GM18505 (cell line): Measurements from ENCODE around the gene NASP.

ENCODE experiments used
- ATAC-seq: cut with Tn5 transposase; IDR thresholded peaks from one replicate; pipeline ENCODE4 v1.9.1; 2021; ENCODE audit not compliant: unreplicated experiment
- POLR2A ChIP-seq: IDR thresholded peaks from 4 replicates; pipeline ENCODE4 v1.6.1; 2011; ENCODE audit warnings: borderline replicate concordance; ENCODE audit not compliant: insufficient read depth, insufficient read length; ENCODE audit errors: extremely low read depth

The NASP gene

DNA sequence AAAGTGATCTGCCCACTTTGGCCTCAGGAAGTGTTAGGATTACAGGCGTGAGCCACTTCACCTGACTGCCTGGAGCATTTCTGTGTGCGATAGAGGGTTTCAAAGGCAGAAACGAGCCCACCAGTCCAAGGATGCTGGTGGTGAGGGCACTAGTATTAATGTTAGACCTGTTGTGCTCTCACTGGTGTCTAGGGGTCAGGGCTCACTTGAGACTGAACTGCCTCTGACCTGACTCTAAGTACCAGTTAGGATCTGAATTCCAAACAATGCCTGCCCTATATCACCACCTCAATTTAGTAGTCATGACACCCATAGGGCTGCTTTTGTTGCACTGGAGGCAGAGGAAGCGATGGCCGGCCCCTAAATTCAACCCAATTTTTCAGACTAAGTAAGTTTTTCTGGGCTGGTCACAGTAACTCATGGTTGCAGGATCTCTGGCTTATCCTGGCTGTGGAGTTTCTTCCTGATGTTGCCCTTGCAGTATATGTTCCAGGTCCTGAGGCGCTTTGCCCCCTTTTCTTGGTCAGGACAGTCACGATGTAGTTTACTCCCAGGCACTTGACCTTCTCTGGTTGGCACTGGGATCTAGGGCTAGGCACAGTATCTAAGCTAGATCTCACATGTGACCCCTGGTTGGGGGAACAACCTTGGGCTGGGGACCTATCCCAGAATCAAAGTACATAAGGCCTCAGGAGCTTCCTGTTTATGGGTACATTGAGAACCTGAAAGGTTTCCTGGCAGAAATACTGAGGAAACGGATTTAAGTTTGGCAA, 35.5 kb downstream of the NASP start:
- ATAC-seq: no peak
- TF ChIP-seq POLR2A: no peak

DNA sequence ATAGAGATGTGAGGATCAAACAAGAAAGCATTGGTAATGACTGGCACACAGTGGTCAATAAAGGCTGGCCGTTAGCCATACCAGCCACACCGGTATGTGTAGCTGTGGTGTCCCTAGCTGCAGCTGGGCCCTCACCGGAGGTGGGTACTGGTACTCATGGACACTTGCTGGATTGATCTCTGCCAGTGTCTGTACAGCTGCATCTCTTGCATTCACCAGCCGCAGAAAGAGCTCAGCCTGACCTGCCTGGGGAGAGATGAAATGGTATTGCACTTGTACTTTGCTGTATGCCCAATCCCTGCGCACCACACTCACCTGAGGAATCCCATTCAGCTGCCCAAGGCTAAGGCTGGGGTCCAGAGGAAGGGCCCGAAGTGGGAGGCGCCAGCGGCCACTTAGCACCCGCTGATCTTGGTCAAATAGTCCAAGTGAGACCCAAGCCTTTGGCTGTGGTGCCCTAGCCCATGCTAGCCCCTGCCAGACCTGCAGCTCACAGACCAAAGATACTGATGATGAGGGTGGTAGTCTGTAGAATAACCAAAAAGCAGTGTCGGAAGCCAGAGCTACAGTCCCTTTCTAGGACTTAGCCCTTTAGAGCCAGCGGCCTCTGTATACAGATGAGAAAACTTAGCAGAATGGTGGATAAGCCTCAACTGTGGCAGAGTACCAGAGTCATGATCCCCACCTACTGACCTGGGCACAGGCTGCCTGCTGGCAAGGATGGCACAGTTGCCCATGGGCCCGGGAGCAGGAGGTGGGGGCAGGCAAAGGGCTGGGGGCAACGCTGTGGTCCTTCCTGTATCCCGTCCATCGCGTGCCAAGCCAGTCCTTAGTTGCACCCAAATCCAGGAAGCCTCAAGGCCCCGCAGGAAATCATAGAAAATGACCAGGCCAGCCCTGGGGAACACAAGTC, 37.0 kb downstream of the NASP start:
- TF ChIP-seq POLR2A: no peak
- ATAC-seq: no peak

GRCh38 chr1:45621501-45621836, 37.6 kb downstream of the NASP start:
- no peak for ATAC-seq
- no peak for TF ChIP-seq POLR2A

DNA sequence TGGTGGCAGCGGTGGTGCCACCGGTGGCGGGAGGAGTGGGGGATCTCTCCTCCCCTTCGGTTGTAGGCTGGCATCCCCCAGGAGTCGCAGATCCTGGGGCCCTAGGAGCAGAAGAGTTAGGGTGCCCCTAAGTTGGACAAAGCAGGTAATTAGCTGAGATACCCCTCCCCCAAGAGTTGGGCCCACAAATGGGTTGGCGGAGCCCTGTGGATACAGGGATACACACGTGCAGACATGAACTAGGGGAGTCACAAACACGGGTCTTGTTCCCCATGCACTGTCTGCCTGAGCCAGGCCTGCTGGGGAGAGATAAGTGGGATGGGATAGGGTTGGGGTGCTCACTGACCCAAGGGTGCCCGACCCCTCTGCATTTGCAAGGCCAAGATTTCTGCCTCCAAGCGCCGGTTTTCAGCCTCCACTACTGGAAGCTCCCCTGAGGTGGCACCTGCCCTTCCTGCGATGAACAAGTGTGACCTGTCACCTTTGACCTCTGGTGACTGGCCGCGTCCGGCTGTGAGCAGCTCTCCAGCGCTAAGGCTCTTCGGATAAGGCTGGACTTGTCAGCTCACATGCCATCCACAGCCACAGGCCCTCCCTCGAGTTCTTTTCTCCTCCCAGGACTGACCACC, 38.2 kb downstream of the NASP start:
- ATAC-seq: no peak
- TF ChIP-seq POLR2A: peak; percentile 15

- ATAC-seq: no peak
- TF ChIP-seq POLR2A: peak; percentile 19
Measured at GRCh38 chr1:45622524-45623394, 38.9 kb downstream of the NASP start.

- ATAC-seq: no peak
- TF ChIP-seq POLR2A: no peak
Measured at GRCh38 chr1:45623972-45624371, 40.1 kb downstream of the NASP start, which contains the start of gene CCDC17. TSS of gene CCDC17 (minus strand) at chr1:45624054. CDS start at chr1:45623909, 145 bp downstream.

GRCh38 chr1:45629035-45629434, 45.2 kb downstream of the NASP start:
- ATAC-seq: no peak

DNA sequence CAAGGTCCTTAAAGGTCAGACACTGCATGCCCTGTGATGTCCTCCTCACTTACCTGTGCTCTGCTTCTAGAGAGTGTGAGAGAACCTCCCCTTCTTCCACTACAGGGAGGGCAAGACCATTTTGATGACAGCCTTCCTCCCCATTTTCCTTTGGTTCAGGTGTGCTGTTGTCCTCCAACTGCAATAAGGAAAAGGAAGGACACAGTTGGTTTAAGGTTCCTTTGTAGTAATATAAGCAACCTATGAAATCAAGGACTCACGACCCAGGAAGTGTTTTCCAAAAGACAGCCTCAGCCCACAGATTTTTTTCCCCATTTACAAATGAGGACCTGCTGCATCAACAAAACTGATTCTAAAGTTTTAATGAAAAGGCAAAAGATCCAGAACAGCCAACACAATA, 46.6 kb downstream of the NASP start:
- no peak for TF ChIP-seq POLR2A
- no peak for ATAC-seq

More at GRCh38 chr1:45629035-45629434, 45.2 kb downstream of the NASP start:
- no peak for TF ChIP-seq POLR2A

DNA sequence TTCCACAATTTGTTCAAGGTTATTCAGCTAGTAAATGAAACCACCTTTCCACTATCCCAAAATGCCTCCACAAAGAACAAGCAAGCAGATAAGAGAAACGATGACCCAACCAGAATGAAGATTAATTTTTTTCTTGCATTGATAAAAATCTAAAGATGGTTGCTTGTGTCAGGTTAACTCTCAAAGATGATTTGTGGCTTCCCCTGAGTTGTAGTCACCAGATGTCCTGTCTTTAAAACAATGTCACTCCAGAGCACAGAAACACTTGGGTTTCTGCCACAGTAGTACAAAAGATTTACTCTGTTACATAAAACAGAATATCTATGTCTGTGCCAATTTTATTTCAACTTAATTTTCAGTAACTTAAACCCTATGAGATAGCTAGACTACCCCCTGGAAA, 51.4 kb downstream of the NASP start:
- no peak for ATAC-seq
- no peak for TF ChIP-seq POLR2A

GRCh38 chr1:45640293-45640692, 56.5 kb downstream of the NASP start:
- ATAC-seq: no peak
- no peak for TF ChIP-seq POLR2A

GRCh38 chr1:45643321-45643720, 59.5 kb downstream of the NASP start:
- ATAC-seq: no peak
- no peak for TF ChIP-seq POLR2A

GRCh38 chr1:45643978-45644377, 60.1 kb downstream of the NASP start:
- ATAC-seq: no peak
- no peak for TF ChIP-seq POLR2A
